ENCODE data around the gene PEX11G.
"Not testable (repeated sequence)": the region's sequence is repeated elsewhere in the genome, so short reads cannot be mapped to it uniquely, and the experiment has no call there.

The PEX11G gene

GRCh38 chr19:7433456-7433855 is 55.4 kb downstream of the PEX11G start:
- not testable (repeated sequence) for DNase-seq (ENCODE audit: low spot score)

- DNase-seq (ENCODE audit: low spot score): no peak
Measured at GRCh38 chr19:7429638-7430282, 59.1 kb downstream of the PEX11G start.

GRCh38 chr19:7428651-7429113 is 60.2 kb downstream of the PEX11G start:
- DNase-seq (ENCODE audit: low spot score): no peak

GRCh38 chr19:7427944-7428343 is 60.9 kb downstream of the PEX11G start:
- DNase-seq (ENCODE audit: low spot score): no peak

GRCh38 chr19:7426986-7427385 is 61.8 kb downstream of the PEX11G start:
- DNase-seq (ENCODE audit: low spot score): no peak
